ENCODE measurements around the gene HSD17B12. TPM values are rescaled to one million over a fixed set of nuclear protein-coding genes. Genes with fewer than 3 reads are reported as not detected.

HSD17B12 gene
- total and polyA plus RNA-seq, 2 of the 13 experiments (the other 11 are each of a cell fraction or from before 2014, with no cell fraction given), result 50.3 to 117 TPM

GRCh38 chr11:43649501-43649900 is 31.0 kb upstream of the HSD17B12 start:
- no peak overlapping the region for H3K9ac ChIP-seq (ENCODE audit: insufficient read depth, low read depth, low read length)
- peaks cover 26% of the 10 kb centered on the region for H3K4me1 ChIP-seq (ENCODE audit: insufficient read depth, low read length)
- H3K4me3 ChIP-seq (replicated peaks in 1 of 3; ENCODE audit: insufficient read depth in 1 of 3, low read depth in 2 of 3, low read length in 3 of 3), result no peak overlapping the region
- no peak for FAIRE-seq
- intact Hi-C loops (cut with micrococcal nuclease; ENCODE audit: unreplicated experiment), result no loop called here
- TF ChIP-seq YEATS2 (CRISPR knock-in tag; IDR thresholded peaks at IDR 0.05; ENCODE audit: borderline replicate concordance) (no peak), CTCF (CRISPR knock-in tag; IDR thresholded peaks at IDR 0.05) (0 out of 2 replicates have a peak, but pooled peaks have one; percentile 6)
- no peak overlapping the region for H2AFZ ChIP-seq (ENCODE audit: low read length)
- ATAC-seq, result no peak
- BruUV-seq (replicated peaks), result no TSS peak
- in situ Hi-C loops (cut with HindIII; ENCODE audit: extremely low pct_ligation_motif_present, low pct_unique_long_range_greater_than_20kb), result loop anchor here (10.0 kb wide), 1 partner anchor 65 kb away; no protein-coding TSS in a partner anchor
- ChIA-PET CTCF (ENCODE audit: low intra/inter-chr PET ratio, low total read pairs) (no interaction called here), POLR2A (no interaction called here)
- H4K20me1 ChIP-seq (ENCODE audit: insufficient read depth, low read length), result no peaks in the 10 kb centered on the region
- no peak for DNase-seq (ENCODE audit: low spot score)
- no peaks in the 10 kb centered on the region; a peak in 1 of 5 replicates for H3K27me3 ChIP-seq (ENCODE audit: control insufficient read depth in 1 of 2, insufficient read depth in 2 of 2, low read length in 2 of 2)
- 87% methylated on average over 4 of the region's 4 CpGs for WGBS (ENCODE audit: low lambda C conversion rate)
- no peak overlapping the region for H3K27ac ChIP-seq (ENCODE audit: extremely low read length, insufficient read depth, low read length)
- H3K79me2 ChIP-seq (ENCODE audit: insufficient read depth, low read length), result peaks cover 22% of the 10 kb centered on the region
- H3K4me2 ChIP-seq (ENCODE audit: low read depth, low read length), result no peak overlapping the region
- H3K36me3 ChIP-seq (replicated peaks in 1 of 2; ENCODE audit: control insufficient read depth in 1 of 2, insufficient read depth in 2 of 2, low read length in 2 of 2), result no peaks in the 10 kb centered on the region
- no peaks in the 10 kb centered on the region for H3K9me3 ChIP-seq (ENCODE audit: low read length)

DNA sequence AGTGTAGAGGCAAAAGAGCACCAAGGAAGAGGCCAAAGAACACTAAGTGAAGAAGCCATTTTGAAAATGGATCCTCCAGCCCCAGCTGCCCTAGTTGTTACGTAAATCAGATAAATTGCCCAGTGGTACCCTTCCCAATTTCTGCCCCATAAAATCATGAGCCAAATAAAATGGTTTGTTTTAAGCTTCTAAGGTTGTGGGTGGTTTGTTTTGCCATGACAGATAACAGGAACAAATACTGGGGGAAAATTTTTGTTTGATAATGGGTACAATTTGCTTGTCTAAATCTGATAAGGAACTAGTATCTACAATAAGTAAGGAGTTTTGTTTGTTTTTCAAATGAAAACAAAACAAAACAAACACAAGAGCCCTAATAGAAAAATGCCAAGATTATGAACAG is 30.6 kb upstream of the HSD17B12 start:
- ChIA-PET POLR2A (no interaction called here), CTCF (ENCODE audit: low intra/inter-chr PET ratio, low total read pairs) (no interaction called here)
- ATAC-seq (no peak), DNase-seq (ENCODE audit: low spot score) (no peak), FAIRE-seq (no peak)
- intact Hi-C loops (cut with micrococcal nuclease; ENCODE audit: unreplicated experiment) (no loop called here), in situ Hi-C loops (cut with HindIII; ENCODE audit: extremely low pct_ligation_motif_present, low pct_unique_long_range_greater_than_20kb) (loop anchor here (10.0 kb wide), 1 partner anchor 65 kb away; no protein-coding TSS in a partner anchor)
- no TSS peak for BruUV-seq (replicated peaks)
- H3K36me3 ChIP-seq (replicated peaks in 1 of 2; ENCODE audit: control insufficient read depth in 1 of 2, insufficient read depth in 2 of 2, low read length in 2 of 2), result no peaks in the 10 kb centered on the region
- no peaks in the 10 kb centered on the region for H3K9me3 ChIP-seq (ENCODE audit: low read length)
- no peak overlapping the region for H3K9ac ChIP-seq (ENCODE audit: insufficient read depth, low read depth, low read length)
- H4K20me1 ChIP-seq (ENCODE audit: insufficient read depth, low read length), result no peaks in the 10 kb centered on the region
- no peak overlapping the region for H3K27ac ChIP-seq (ENCODE audit: extremely low read length, insufficient read depth, low read length)
- H3K4me3 ChIP-seq (replicated peaks in 1 of 3; ENCODE audit: insufficient read depth in 1 of 3, low read depth in 2 of 3, low read length in 3 of 3), result no peak overlapping the region
- H3K79me2 ChIP-seq (ENCODE audit: insufficient read depth, low read length), result peaks cover 17% of the 10 kb centered on the region
- H3K27me3 ChIP-seq (ENCODE audit: control insufficient read depth in 1 of 2, insufficient read depth in 2 of 2, low read length in 2 of 2), result no peaks in the 10 kb centered on the region; a peak in 1 of 5 replicates
- peaks cover 26% of the 10 kb centered on the region for H3K4me1 ChIP-seq (ENCODE audit: insufficient read depth, low read length)
- H3K4me2 ChIP-seq (ENCODE audit: low read depth, low read length), result no peak overlapping the region
- WGBS (ENCODE audit: low lambda C conversion rate), result 100% methylated on average over 1 of the region's 1 CpG
- H2AFZ ChIP-seq (ENCODE audit: low read length), result no peak overlapping the region
- TF ChIP-seq FOXK2 (IDR thresholded peaks at IDR 0.05) (no peak), SNAI1 (CRISPR knock-in tag; IDR thresholded peaks at IDR 0.05; ENCODE audit: borderline replicate concordance) (no peak), PCBP1 (IDR thresholded peaks at IDR 0.05; ENCODE audit: borderline replicate concordance, low read depth, low read length) (no peak), AHDC1 (CRISPR knock-in tag; IDR thresholded peaks at IDR 0.05; ENCODE audit: borderline replicate concordance) (no peak), NR2C2 (CRISPR knock-in tag; IDR thresholded peaks at IDR 0.05; ENCODE audit: borderline replicate concordance) (no peak), CHD4 (IDR thresholded peaks at IDR 0.05; ENCODE audit: borderline replicate concordance, low read length) (no peak), ELF3 (CRISPR knock-in tag; IDR thresholded peaks at IDR 0.05) (no peak)
- TF ChIP-seq, protein P1, sequence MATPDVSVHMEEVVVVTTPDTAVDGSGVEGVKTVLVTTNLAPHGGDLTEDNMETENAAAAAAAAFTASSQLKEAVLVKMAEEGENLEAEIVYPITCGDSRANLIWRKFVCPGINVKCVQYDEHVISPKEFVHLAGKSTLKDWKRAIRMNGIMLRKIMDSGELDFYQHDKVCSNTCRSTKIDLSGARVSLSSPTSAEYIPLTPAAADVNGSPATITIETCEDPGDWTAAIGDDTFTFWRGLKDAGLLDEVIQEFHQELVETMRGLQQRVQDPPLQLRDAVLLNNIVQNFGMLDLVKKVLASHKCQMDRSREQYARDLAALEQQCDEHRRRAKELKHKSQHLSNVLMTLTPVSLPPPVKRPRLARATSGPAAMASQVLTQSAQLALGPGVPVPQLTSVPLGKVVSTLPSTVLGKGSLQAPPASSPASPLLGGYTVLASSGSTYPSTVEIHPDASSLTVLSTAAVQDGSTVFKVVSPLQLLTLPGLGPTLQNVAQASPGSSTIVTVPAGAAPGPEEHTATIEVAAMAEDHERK (CRISPR knock-in tag; IDR thresholded peaks at IDR 0.05; ENCODE audit: low read depth), result no peak
